Activated naive CD8-positive, alpha-beta T cell (primary cell): ENCODE results near the gene MYL5.

ENCODE experiments used
- H3K27ac Mint-ChIP-seq: one replicate; pipeline ENCODE4 v1.8.0; 2021; ENCODE audit warnings: mixed read lengths
- H3K27me3 Mint-ChIP-seq: one replicate; pipeline ENCODE4 v1.8.0; 2021; ENCODE audit warnings: mixed read lengths
- H3K36me3 Mint-ChIP-seq: one replicate; pipeline ENCODE4 v1.8.0; 2021; ENCODE audit warnings: mixed read lengths
- H3K4me1 Mint-ChIP-seq: one replicate; pipeline ENCODE4 v1.8.0; 2021; ENCODE audit warnings: low read depth, mixed read lengths
- H3K4me3 Mint-ChIP-seq: one replicate; pipeline ENCODE4 v1.8.0; 2021; ENCODE audit warnings: mild to moderate bottlenecking, mixed read lengths
- H3K9me3 Mint-ChIP-seq: one replicate; pipeline ENCODE4 v1.8.0; 2021; ENCODE audit warnings: low read depth, mixed read lengths

The MYL5 gene

GRCh38 chr4:674172-675035 is at the start of gene MYL5, which contains the start of gene ATP5ME:
TSS of gene MYL5 (plus strand) at chr4:674542. CDS start at chr4:678027, 3,485 bp downstream.
TSS of gene ATP5ME (minus strand) at chr4:674276. CDS start at chr4:674247, 29 bp downstream.
- Mint-ChIP-seq H3K27ac (peak within 1 kb of the TSS; percentile 81), H3K27me3 (no peaks in the 10 kb centered on the region)

GRCh38 chr4:624705-625590 is 49.4 kb upstream of the MYL5 start, which contains the start of gene PDE6B:
TSS of gene PDE6B (plus strand) at chr4:625573. CDS start at chr4:625627, 54 bp downstream.
- Mint-ChIP-seq H3K36me3 (no peaks in the 10 kb centered on the region), H3K27ac (no peak within 1 kb of the TSS), H3K27me3 (peaks cover 7% of the 10 kb centered on the region), H3K9me3 (no peaks in the 10 kb centered on the region), H3K4me3 (no peak within 1 kb of the TSS), H3K4me1 (no peaks in the 10 kb centered on the region)

More at GRCh38 chr4:674172-675035, at the start of gene MYL5, which contains the start of gene ATP5ME:
- peaks cover 6% of the 10 kb centered on the region for H3K4me1 Mint-ChIP-seq
- H3K36me3 Mint-ChIP-seq, result peaks cover 6% of the 10 kb centered on the region
- H3K9me3 Mint-ChIP-seq, result no peaks in the 10 kb centered on the region
- H3K4me3 Mint-ChIP-seq, result peak within 1 kb of the TSS; percentile 89

GRCh38 chr4:625631-626161 is 48.6 kb upstream of the MYL5 start:
- no peak overlapping the region for H3K4me3 Mint-ChIP-seq
- no peaks in the 10 kb centered on the region for H3K4me1 Mint-ChIP-seq
- no peaks in the 10 kb centered on the region for H3K9me3 Mint-ChIP-seq
- no peaks in the 10 kb centered on the region for H3K36me3 Mint-ChIP-seq
- no peak overlapping the region for H3K27ac Mint-ChIP-seq
- H3K27me3 Mint-ChIP-seq, result peaks cover 4% of the 10 kb centered on the region

GRCh38 chr4:626201-627091 is 47.9 kb upstream of the MYL5 start:
- Mint-ChIP-seq H3K27ac (no peak overlapping the region), H3K4me3 (no peak overlapping the region), H3K27me3 (peaks cover 4% of the 10 kb centered on the region), H3K9me3 (no peaks in the 10 kb centered on the region), H3K4me1 (no peaks in the 10 kb centered on the region), H3K36me3 (no peaks in the 10 kb centered on the region)

- H3K9me3 Mint-ChIP-seq, result no peaks in the 10 kb centered on the region
- H3K36me3 Mint-ChIP-seq, result no peaks in the 10 kb centered on the region
- H3K27me3 Mint-ChIP-seq, result peaks cover 3% of the 10 kb centered on the region
- H3K4me3 Mint-ChIP-seq, result no peak overlapping the region
- H3K4me1 Mint-ChIP-seq, result no peaks in the 10 kb centered on the region
- no peak overlapping the region for H3K27ac Mint-ChIP-seq
Measured at GRCh38 chr4:627347-628125, 46.8 kb upstream of the MYL5 start.

- H3K27ac Mint-ChIP-seq, result no peak overlapping the region
- H3K9me3 Mint-ChIP-seq, result no peaks in the 10 kb centered on the region
- H3K36me3 Mint-ChIP-seq, result no peaks in the 10 kb centered on the region
- no peaks in the 10 kb centered on the region for H3K4me1 Mint-ChIP-seq
- peaks cover 3% of the 10 kb centered on the region for H3K27me3 Mint-ChIP-seq
- H3K4me3 Mint-ChIP-seq, result no peak overlapping the region
Measured at GRCh38 chr4:628311-628741, 46.0 kb upstream of the MYL5 start.

GRCh38 chr4:628821-629635 is 45.3 kb upstream of the MYL5 start:
- no peak overlapping the region for H3K4me3 Mint-ChIP-seq
- no peak overlapping the region for H3K27ac Mint-ChIP-seq
- no peaks in the 10 kb centered on the region for H3K9me3 Mint-ChIP-seq
- peaks cover 3% of the 10 kb centered on the region for H3K27me3 Mint-ChIP-seq
- no peaks in the 10 kb centered on the region for H3K4me1 Mint-ChIP-seq
- no peaks in the 10 kb centered on the region for H3K36me3 Mint-ChIP-seq

- no peaks in the 10 kb centered on the region for H3K9me3 Mint-ChIP-seq
- H3K27ac Mint-ChIP-seq, result no peak overlapping the region
- H3K4me3 Mint-ChIP-seq, result no peak overlapping the region
- no peaks in the 10 kb centered on the region for H3K4me1 Mint-ChIP-seq
- H3K27me3 Mint-ChIP-seq, result no peaks in the 10 kb centered on the region
- no peaks in the 10 kb centered on the region for H3K36me3 Mint-ChIP-seq
Measured at GRCh38 chr4:629636-629914, 44.8 kb upstream of the MYL5 start.

- H3K27ac Mint-ChIP-seq, result no peak overlapping the region
- H3K27me3 Mint-ChIP-seq, result no peaks in the 10 kb centered on the region
- H3K36me3 Mint-ChIP-seq, result no peaks in the 10 kb centered on the region
- no peak overlapping the region for H3K4me3 Mint-ChIP-seq
- no peaks in the 10 kb centered on the region for H3K9me3 Mint-ChIP-seq
- H3K4me1 Mint-ChIP-seq, result no peaks in the 10 kb centered on the region
Measured at GRCh38 chr4:629915-630641, 44.3 kb upstream of the MYL5 start.

- no peaks in the 10 kb centered on the region for H3K4me1 Mint-ChIP-seq
- no peaks in the 10 kb centered on the region for H3K9me3 Mint-ChIP-seq
- no peaks in the 10 kb centered on the region for H3K36me3 Mint-ChIP-seq
- H3K4me3 Mint-ChIP-seq, result no peak overlapping the region
- H3K27ac Mint-ChIP-seq, result no peak overlapping the region
- peaks cover 2% of the 10 kb centered on the region for H3K27me3 Mint-ChIP-seq
Measured at GRCh38 chr4:630656-631055, 43.7 kb upstream of the MYL5 start.

GRCh38 chr4:632196-632790 is 42.0 kb upstream of the MYL5 start:
- no peaks in the 10 kb centered on the region for H3K36me3 Mint-ChIP-seq
- no peak overlapping the region for H3K4me3 Mint-ChIP-seq
- no peaks in the 10 kb centered on the region for H3K9me3 Mint-ChIP-seq
- no peaks in the 10 kb centered on the region for H3K4me1 Mint-ChIP-seq
- no peak overlapping the region for H3K27ac Mint-ChIP-seq
- peaks cover 2% of the 10 kb centered on the region for H3K27me3 Mint-ChIP-seq

- Mint-ChIP-seq H3K9me3 (no peaks in the 10 kb centered on the region), H3K27ac (no peak overlapping the region), H3K27me3 (peaks cover 2% of the 10 kb centered on the region), H3K4me1 (no peaks in the 10 kb centered on the region), H3K4me3 (no peak overlapping the region), H3K36me3 (no peaks in the 10 kb centered on the region)
Measured at GRCh38 chr4:632926-633325, 41.4 kb upstream of the MYL5 start.
